WI38 (cell line): ENCODE measurements around the gene SVBP.
A peak's percentile ranks its signal among the peaks of the same experiment; 100 is the strongest.
"Not testable (repeated sequence)": the region's sequence is repeated elsewhere in the genome, so short reads cannot be mapped to it uniquely, and the experiment has no call there.

ENCODE experiments used
- H3K4me3 ChIP-seq: 2 replicates; pipeline ENCODE4 v1.5.1; 2011; ENCODE audit warnings: low read depth, mild to moderate bottlenecking, control low read depth, low read length
- CTCF ChIP-seq: IDR thresholded peaks from 2 replicates; pipeline ENCODE4 v1.5.1; 2012; ENCODE audit warnings: low read depth, mild to moderate bottlenecking, control low read depth, low read length

Gene SVBP

DNA sequence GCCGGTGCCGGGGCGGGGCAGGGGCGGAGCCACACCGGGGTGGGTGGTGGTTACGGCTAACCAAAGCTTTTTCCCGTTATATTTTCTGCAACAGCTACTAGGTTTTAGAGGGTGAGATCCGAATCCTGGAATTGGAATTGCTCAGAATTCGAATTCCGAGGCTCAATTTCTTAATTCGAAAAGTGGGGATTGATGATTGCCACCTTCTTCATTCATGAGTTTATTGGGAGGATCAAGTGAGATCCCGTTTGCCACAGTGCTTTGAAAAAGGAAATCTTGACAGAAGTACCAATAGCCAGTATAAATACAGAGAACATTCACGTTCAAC lies 207 bp upstream of the SVBP start:
- peak overlapping the region; percentile 66 for H3K4me3 ChIP-seq
- TF ChIP-seq CTCF = no peak

DNA sequence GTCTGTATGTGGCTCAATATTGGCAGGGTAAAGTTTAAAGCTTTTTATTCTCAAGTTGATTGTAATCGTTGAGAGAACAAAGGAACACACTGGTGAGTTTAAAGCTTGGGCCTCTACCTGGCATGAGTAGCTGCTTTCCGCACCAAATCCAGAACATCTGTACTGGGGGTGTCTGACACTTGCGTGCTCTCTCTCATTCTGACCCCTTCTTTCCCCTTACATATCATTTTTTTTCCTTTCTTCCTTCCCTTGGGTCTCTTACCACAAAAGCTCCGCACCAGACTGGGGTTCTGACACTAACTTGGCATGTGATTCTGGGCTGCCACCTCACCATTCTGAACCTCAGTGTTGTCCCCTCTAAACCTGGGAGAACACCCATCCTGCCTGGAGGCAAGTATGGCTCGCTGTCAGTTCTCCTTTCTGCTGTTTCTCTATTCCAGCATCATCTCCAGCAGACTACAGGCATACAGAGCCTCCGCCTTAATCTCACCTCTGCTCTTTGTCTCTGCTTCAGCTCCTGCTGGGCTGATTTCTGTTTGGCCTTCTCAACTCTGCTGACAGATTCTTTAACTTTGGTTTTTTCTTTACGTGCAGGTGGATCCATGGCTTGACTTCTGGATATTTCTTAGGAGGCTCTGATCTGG lies 1.1 kb downstream of the SVBP start:
- TF ChIP-seq CTCF = no peak
- peak overlapping the region; percentile 66 for H3K4me3 ChIP-seq

GRCh38 chr1:42814815-42815214 lies 2.4 kb downstream of the SVBP start:
- H3K4me3 ChIP-seq = not testable (repeated sequence)

GRCh38 chr1:42807056-42807668 lies 10.0 kb downstream of the SVBP start:
- no peak for TF ChIP-seq CTCF

GRCh38 chr1:42806593-42806992 lies 10.6 kb downstream of the SVBP start:
- no peak overlapping the region for H3K4me3 ChIP-seq
- TF ChIP-seq CTCF = no peak

More at GRCh38 chr1:42807056-42807668, 10.0 kb downstream of the SVBP start:
- no peak overlapping the region for H3K4me3 ChIP-seq

GRCh38 chr1:42806171-42806570 lies 11.0 kb downstream of the SVBP start:
- H3K4me3 ChIP-seq = no peak overlapping the region
- no peak for TF ChIP-seq CTCF

- TF ChIP-seq CTCF = no peak
- H3K4me3 ChIP-seq = no peak overlapping the region
Observed at GRCh38 chr1:42801832-42802473, 15.2 kb downstream of the SVBP start.
